HuH-7.5 (cell line): ENCODE results near the gene LRRC41.
"Not testable (repeated sequence)": the region's sequence is repeated elsewhere in the genome, so short reads cannot be mapped to it uniquely, and the experiment has no call there.

Experiments
- DNase-seq: peaks from one replicate; pipeline ENCODE4 v3.0.0; 2011; ENCODE audit warnings: low spot score

LRRC41 gene

GRCh38 chr1:46322191-46322590, 18.8 kb upstream of the LRRC41 start:
- DNase-seq: not testable (repeated sequence)

- DNase-seq: not testable (repeated sequence)
These were observed 16.8 kb upstream of the LRRC41 start for GRCh38 chr1:46319960-46320914.

GRCh38 chr1:46319301-46319700, 15.9 kb upstream of the LRRC41 start:
- not testable (repeated sequence) for DNase-seq

GRCh38 chr1:46317323-46317722, 13.9 kb upstream of the LRRC41 start:
- DNase-seq: no peak

GRCh38 chr1:46315669-46316403, 12.4 kb upstream of the LRRC41 start:
- DNase-seq: no peak

- no peak for DNase-seq
These were observed 6.9 kb upstream of the LRRC41 start for GRCh38 chr1:46310321-46310720.

- no peak for DNase-seq
These were observed 6.2 kb upstream of the LRRC41 start for GRCh38 chr1:46309401-46310159.

GRCh38 chr1:46306159-46306530, 2.7 kb upstream of the LRRC41 start:
- DNase-seq: no peak

GRCh38 chr1:46303872-46304326, 483 bp upstream of the LRRC41 start:
- no peak for DNase-seq

GRCh38 chr1:46302641-46303037, 777 bp downstream of the LRRC41 start:
- DNase-seq: peak; percentile 34

- peak; percentile 53 for DNase-seq
These were observed 1.4 kb downstream of the LRRC41 start for GRCh38 chr1:46301808-46302640.

GRCh38 chr1:46301406-46301807, 2.0 kb downstream of the LRRC41 start:
- DNase-seq: peak; percentile 19

GRCh38 chr1:46300673-46301405, 2.6 kb downstream of the LRRC41 start:
- no peak for DNase-seq

- DNase-seq: no peak
These were observed 5.0 kb downstream of the LRRC41 start for GRCh38 chr1:46298387-46298786.

- no peak for DNase-seq
These were observed 8.1 kb downstream of the LRRC41 start for GRCh38 chr1:46295306-46295705.

- DNase-seq: no peak
These were observed 13.4 kb downstream of the LRRC41 start for GRCh38 chr1:46289976-46290375.

GRCh38 chr1:46289134-46289494, 14.3 kb downstream of the LRRC41 start:
- DNase-seq: no peak

GRCh38 chr1:46288485-46289133, 14.8 kb downstream of the LRRC41 start:
- no peak for DNase-seq

GRCh38 chr1:46285730-46286477, 17.5 kb downstream of the LRRC41 start:
- DNase-seq: no peak
